Gastrocnemius medialis (tissue), 4 donors: Measurements from ENCODE around the gene PPIL1.

Experiments
- POLR2A ChIP-seq, 2 donors: fragments of 450-650 bp; IDR thresholded peaks; one replicate each; pipeline ENCODE4 v1.6.1; 2017; ENCODE audit warnings: antibody characterized with exemption in 2 of 2, mild to moderate bottlenecking in 2 of 2, moderate library complexity in 2 of 2
- TF ChIP-seq, protein P1 (sequence below), 5 experiments: fragments of 450-650 bp in 3 of 5; fragments of 200-600 bp in 2 of 5; sonication (generic) in 2 of 5; IDR thresholded peaks in 4 of 5; conservative IDR thresholded peaks in 1 of 5; 1 replicate in 4 of 5; 2 replicates in 1 of 5; pipeline ENCODE4 v1.5.1; 2016 to 2019; ENCODE audit warnings: antibody characterized with exemption in 5 of 5, mild to moderate bottlenecking in 3 of 5, moderate library complexity in 3 of 5

DNA sequence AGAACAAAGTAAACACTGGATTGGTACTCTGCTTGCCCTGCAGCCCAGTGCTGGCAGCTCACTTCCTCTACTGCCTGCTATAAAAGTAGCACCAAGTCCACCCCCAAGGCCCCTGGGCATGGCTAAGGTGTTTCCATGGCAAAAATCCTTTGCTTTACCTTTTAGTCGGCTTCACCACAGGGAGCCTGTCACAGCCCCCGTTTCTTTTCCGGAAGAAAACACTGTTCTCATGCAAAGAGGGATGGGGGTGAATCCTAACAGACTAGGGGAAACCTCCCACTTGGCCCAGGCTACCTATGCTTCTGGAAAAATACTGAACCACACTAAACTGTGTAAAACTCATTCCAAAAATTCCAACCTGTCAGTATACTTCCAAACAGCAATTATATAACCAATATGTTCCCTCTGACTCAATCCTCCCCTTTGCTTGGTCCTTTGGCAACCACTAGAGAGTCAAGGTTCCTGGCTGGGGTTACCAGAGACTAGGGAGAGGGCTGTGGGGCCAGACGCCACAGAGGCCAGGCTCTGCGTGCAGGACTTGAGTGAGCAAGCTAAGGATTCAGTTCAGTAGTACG, 16.1 kb downstream of the PPIL1 start:
- TF ChIP-seq, protein P1, sequence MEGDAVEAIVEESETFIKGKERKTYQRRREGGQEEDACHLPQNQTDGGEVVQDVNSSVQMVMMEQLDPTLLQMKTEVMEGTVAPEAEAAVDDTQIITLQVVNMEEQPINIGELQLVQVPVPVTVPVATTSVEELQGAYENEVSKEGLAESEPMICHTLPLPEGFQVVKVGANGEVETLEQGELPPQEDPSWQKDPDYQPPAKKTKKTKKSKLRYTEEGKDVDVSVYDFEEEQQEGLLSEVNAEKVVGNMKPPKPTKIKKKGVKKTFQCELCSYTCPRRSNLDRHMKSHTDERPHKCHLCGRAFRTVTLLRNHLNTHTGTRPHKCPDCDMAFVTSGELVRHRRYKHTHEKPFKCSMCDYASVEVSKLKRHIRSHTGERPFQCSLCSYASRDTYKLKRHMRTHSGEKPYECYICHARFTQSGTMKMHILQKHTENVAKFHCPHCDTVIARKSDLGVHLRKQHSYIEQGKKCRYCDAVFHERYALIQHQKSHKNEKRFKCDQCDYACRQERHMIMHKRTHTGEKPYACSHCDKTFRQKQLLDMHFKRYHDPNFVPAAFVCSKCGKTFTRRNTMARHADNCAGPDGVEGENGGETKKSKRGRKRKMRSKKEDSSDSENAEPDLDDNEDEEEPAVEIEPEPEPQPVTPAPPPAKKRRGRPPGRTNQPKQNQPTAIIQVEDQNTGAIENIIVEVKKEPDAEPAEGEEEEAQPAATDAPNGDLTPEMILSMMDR (IDR thresholded peaks at IDR 0.05 in 4 of 5, conservative IDR thresholded peaks at IDR 0.05 in 1 of 5), result no peak
- TF ChIP-seq POLR2A (IDR thresholded peaks at IDR 0.05), result no peak
